ENCODE results near the gene KCNK4.
A peak's percentile ranks its signal among the peaks of the same experiment; 100 is the strongest.

KCNK4 gene

GRCh38 chr11:64254326-64254725, 36.8 kb upstream of the KCNK4 start:
- DNase-seq = no peak

- no peak for DNase-seq
Observed at GRCh38 chr11:64255135-64256128, 35.7 kb upstream of the KCNK4 start.

- DNase-seq = no peak
Observed at GRCh38 chr11:64256300-64256699, 34.8 kb upstream of the KCNK4 start.

GRCh38 chr11:64258356-64258755, 32.7 kb upstream of the KCNK4 start:
- no peak for DNase-seq

GRCh38 chr11:64258946-64259532, 32.1 kb upstream of the KCNK4 start:
- DNase-seq = no peak

GRCh38 chr11:64259533-64260067, 31.5 kb upstream of the KCNK4 start:
- DNase-seq = no peak

- no peak for DNase-seq
Observed at GRCh38 chr11:64260147-64260708, 30.9 kb upstream of the KCNK4 start.

- DNase-seq = no peak
Observed at GRCh38 chr11:64261556-64262080, 29.5 kb upstream of the KCNK4 start.

GRCh38 chr11:64262271-64263002, 28.7 kb upstream of the KCNK4 start:
- no peak for DNase-seq

GRCh38 chr11:64263021-64263946, 27.8 kb upstream of the KCNK4 start:
- DNase-seq = peak; percentile 86

- no peak for DNase-seq
Observed at GRCh38 chr11:64263947-64264317, 27.2 kb upstream of the KCNK4 start.

- DNase-seq = no peak
Observed at GRCh38 chr11:64264371-64264852, 26.7 kb upstream of the KCNK4 start.

- DNase-seq = no peak
Observed at GRCh38 chr11:64265176-64266160, 25.6 kb upstream of the KCNK4 start.

GRCh38 chr11:64266339-64266738, 24.8 kb upstream of the KCNK4 start:
- DNase-seq = peak; percentile 70

- no peak for DNase-seq
Observed at GRCh38 chr11:64267207-64267945, 23.7 kb upstream of the KCNK4 start.

GRCh38 chr11:64268025-64268892, 22.8 kb upstream of the KCNK4 start:
- peak; percentile 79 for DNase-seq

- DNase-seq = peak; percentile 68
Observed at GRCh38 chr11:64268893-64269539, 22.1 kb upstream of the KCNK4 start.

All from EL (cell line).